Measurements from ENCODE around the gene SORCS2.

SORCS2 gene

DNA sequence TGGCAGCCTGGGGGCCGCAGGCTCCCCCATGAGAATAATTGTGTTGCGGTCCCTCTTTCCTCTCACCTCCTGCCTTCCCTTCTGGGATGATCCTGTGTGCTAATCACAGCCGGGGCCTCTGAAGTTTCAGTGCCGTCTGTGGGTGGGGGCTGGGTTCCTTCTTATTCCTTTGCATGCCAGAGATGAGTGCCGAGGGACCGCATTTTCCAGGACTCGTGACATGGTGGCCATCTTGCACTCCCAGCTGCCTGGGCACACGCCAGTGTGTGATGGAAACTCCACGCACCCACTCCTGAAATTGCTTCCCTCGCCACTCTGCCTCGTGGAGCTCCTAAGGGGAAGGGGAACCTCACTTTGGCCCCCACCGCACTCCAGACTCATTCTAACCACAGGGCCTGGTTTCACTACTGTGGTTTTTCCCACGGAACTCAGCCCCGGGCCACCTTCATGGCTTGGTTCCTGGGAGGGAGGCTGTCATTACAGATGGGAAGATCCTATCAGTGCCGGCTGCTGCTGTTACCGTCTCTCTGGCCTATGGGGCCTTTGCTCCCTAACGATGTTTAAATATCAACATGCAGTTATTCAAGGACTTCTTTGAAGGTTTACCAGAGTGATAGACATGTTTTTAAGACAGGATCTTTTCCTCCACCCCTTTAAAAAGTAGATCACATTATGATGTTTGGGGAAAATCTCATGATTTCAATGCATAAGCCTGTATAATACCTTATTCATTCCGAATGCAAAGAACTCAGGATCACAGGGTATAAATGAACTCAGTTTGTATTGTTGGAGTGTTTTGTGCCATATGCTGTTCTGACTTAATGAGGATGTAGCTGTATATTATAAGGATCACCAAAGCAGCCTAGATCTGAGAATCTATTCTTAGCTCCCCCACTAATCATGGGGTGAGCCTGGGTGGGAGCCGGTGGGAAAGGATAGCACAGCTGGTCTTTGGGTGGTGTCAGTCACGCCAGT, 89.6 kb downstream of the SORCS2 start:
- H3K27me3 Mint-ChIP-seq (ENCODE audit: low read depth), result no peaks in the 10 kb centered on the region
- H3K36me3 Mint-ChIP-seq (ENCODE audit: low read depth), result no peaks in the 10 kb centered on the region
- H3K4me3 Mint-ChIP-seq, result no peak overlapping the region
- H3K27ac Mint-ChIP-seq, result no peak overlapping the region
- H3K9me3 Mint-ChIP-seq, result no peaks in the 10 kb centered on the region
- no peaks in the 10 kb centered on the region for H3K4me1 Mint-ChIP-seq (ENCODE audit: low read depth)
- no peak for DNase-seq (ENCODE audit: low spot score)

GRCh38 chr4:7282786-7283440, 90.6 kb downstream of the SORCS2 start:
- H3K4me1 Mint-ChIP-seq (ENCODE audit: low read depth), result no peaks in the 10 kb centered on the region
- H3K27ac Mint-ChIP-seq, result no peak overlapping the region
- no peak for DNase-seq (ENCODE audit: low spot score)
- no peak overlapping the region for H3K4me3 Mint-ChIP-seq
- H3K9me3 Mint-ChIP-seq, result no peaks in the 10 kb centered on the region
- no peaks in the 10 kb centered on the region for H3K36me3 Mint-ChIP-seq (ENCODE audit: low read depth)
- H3K27me3 Mint-ChIP-seq (ENCODE audit: low read depth), result no peaks in the 10 kb centered on the region

GRCh38 chr4:7285244-7286094, 93.1 kb downstream of the SORCS2 start:
- Mint-ChIP-seq H3K4me3 (no peak overlapping the region), H3K36me3 (ENCODE audit: low read depth) (no peaks in the 10 kb centered on the region), H3K27me3 (ENCODE audit: low read depth) (no peaks in the 10 kb centered on the region), H3K4me1 (ENCODE audit: low read depth) (no peaks in the 10 kb centered on the region), H3K27ac (no peak overlapping the region), H3K9me3 (no peaks in the 10 kb centered on the region)
- DNase-seq (ENCODE audit: low spot score), result no peak

DNA sequence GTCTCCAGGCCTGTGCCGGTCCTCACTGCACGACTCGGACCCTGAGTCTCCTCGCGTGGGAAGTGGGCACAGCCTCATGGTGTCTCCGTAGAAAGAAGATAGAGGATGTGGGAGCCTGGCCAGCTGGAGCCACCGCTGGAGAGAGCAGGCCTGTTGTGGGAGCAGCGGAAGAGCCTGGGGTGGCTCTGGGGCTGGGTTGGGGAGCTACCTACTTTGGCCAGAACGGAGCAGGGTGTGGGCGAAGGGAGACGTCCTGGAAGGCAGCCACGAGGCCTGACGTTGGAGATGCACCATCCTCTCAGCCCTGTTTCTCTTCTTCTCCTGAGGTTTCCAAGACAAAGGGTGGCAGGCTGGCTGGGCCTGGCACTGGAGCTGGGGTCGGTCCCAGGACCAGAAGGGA, 93.8 kb downstream of the SORCS2 start:
- Mint-ChIP-seq H3K27me3 (ENCODE audit: low read depth) (no peaks in the 10 kb centered on the region), H3K4me1 (ENCODE audit: low read depth) (no peaks in the 10 kb centered on the region), H3K4me3 (no peak overlapping the region), H3K27ac (no peak overlapping the region), H3K9me3 (no peaks in the 10 kb centered on the region), H3K36me3 (ENCODE audit: low read depth) (no peaks in the 10 kb centered on the region)
- DNase-seq (ENCODE audit: low spot score), result no peak

DNA sequence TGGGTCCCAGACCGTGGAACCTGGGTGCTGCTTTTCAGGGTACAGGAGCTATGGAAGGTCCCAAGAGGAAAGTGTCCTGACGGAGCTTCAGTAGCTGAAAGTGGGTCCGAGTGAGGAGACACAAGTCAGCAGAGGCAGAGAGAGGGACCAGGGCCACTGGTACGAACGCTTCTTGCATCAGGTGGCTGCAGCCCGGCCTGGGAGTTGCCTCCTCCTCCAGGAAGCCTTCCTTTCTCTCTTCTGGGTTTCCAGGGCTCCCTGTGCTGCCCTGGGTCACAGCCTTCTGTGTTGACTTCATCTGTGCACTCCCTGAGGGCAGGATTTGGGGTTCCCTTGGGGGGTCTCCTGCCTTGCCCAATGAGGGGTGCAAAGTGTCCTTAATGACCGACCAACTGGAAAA, 94.5 kb downstream of the SORCS2 start:
- Mint-ChIP-seq H3K4me1 (ENCODE audit: low read depth) (no peaks in the 10 kb centered on the region), H3K27ac (no peak overlapping the region), H3K9me3 (no peaks in the 10 kb centered on the region), H3K4me3 (no peak overlapping the region), H3K36me3 (ENCODE audit: low read depth) (no peaks in the 10 kb centered on the region), H3K27me3 (ENCODE audit: low read depth) (no peaks in the 10 kb centered on the region)
- no peak for DNase-seq (ENCODE audit: low spot score)

- DNase-seq (ENCODE audit: low spot score), result no peak
- H3K4me3 Mint-ChIP-seq, result no peak overlapping the region
- no peaks in the 10 kb centered on the region for H3K27me3 Mint-ChIP-seq (ENCODE audit: low read depth)
- no peaks in the 10 kb centered on the region for H3K4me1 Mint-ChIP-seq (ENCODE audit: low read depth)
- H3K9me3 Mint-ChIP-seq, result no peaks in the 10 kb centered on the region
- H3K27ac Mint-ChIP-seq, result no peak overlapping the region
- no peaks in the 10 kb centered on the region for H3K36me3 Mint-ChIP-seq (ENCODE audit: low read depth)
Measured at GRCh38 chr4:7287274-7287917, 95.1 kb downstream of the SORCS2 start.

DNA sequence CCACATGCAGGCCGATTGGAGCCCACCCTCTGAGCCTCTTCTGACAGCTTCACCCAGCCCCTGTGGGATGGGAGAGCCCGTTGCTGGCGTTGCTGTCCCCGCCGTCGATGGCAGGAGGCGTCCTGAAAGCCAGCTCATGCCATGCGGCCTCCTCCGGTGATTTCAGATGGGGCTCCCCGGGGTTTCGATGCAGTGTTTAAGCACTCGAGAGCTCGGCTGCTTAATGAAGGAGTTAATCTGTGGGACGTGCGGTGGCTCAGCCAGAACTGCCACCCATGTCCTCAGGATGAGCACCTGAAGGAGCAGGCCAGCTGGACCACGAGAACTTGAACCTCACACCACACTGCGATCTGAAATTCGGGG, 95.6 kb downstream of the SORCS2 start:
- no peak overlapping the region for H3K4me3 Mint-ChIP-seq
- H3K27ac Mint-ChIP-seq, result no peak overlapping the region
- no peak for DNase-seq (ENCODE audit: low spot score)
- no peaks in the 10 kb centered on the region for H3K9me3 Mint-ChIP-seq
- H3K27me3 Mint-ChIP-seq (ENCODE audit: low read depth), result no peaks in the 10 kb centered on the region
- H3K4me1 Mint-ChIP-seq (ENCODE audit: low read depth), result no peaks in the 10 kb centered on the region
- no peaks in the 10 kb centered on the region for H3K36me3 Mint-ChIP-seq (ENCODE audit: low read depth)

DNA sequence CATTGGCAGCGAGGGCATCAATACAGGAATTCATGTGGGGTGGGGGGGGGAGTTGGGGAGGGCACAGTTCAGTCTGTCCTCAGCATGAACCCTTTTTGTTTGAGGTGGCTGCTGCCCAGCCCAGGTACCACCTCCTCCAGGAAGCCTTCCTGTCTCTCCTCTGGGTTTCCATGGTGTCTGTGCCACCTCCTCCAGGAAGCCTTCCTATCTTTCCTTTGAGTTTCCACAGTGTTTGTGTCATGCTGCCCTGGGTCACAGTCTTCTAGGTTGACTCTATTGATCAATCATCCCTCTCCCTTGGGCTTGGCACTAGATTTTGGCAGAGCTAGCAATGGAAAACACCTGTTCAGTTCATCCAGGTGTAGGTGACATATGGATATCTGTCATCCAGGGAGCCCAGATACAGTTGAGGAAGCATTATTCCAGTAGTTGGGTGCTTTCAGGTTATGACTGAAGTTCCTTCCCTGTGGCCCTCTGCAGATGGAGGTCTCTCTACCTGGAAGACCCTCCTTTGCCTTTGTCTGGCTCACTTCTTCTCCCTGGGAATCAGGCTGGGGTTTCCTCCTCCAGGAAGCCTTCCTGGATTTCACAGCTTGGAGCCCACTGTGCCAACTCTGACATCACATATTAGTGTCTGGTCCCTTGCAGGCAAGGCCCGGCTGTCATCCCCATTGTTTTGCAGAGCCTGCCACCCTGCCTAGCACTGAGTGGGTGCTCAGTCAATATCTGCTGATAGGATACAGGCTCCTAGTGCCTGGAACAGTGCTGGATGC, 96.6 kb downstream of the SORCS2 start:
- Mint-ChIP-seq H3K9me3 (no peaks in the 10 kb centered on the region), H3K4me1 (ENCODE audit: low read depth) (no peaks in the 10 kb centered on the region)

DNA sequence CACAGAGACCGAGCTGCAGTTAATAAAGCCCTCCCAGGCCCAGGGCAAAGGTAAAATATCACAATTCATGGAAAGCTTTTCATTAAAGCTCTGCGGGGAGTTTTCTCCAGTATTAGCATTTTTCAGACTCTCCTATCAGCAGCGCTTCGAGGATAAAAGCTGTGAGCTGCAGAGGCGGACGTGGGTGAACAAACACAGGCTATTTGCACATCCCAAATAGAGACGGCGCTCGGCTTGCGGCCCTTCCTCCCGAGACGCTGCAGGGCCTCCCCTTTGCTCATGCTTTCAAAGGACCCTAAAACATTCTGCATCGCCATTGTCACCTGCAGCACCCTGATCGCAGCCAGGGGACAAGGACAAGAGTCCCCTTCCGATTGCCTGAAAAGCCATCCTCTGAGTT, 97.3 kb downstream of the SORCS2 start:
- no peaks in the 10 kb centered on the region for H3K9me3 Mint-ChIP-seq
- no peaks in the 10 kb centered on the region for H3K4me1 Mint-ChIP-seq (ENCODE audit: low read depth)
- no peaks in the 10 kb centered on the region for H3K27me3 Mint-ChIP-seq (ENCODE audit: low read depth)
- H3K36me3 Mint-ChIP-seq (ENCODE audit: low read depth), result no peaks in the 10 kb centered on the region
- DNase-seq (ENCODE audit: low spot score), result no peak
- no peak overlapping the region for H3K4me3 Mint-ChIP-seq
- H3K27ac Mint-ChIP-seq, result no peak overlapping the region

More for the DNA sequence above, 96.6 kb downstream of the SORCS2 start:
- Mint-ChIP-seq H3K27ac (no peak overlapping the region), H3K4me3 (no peak overlapping the region), H3K27me3 (ENCODE audit: low read depth) (no peaks in the 10 kb centered on the region), H3K36me3 (ENCODE audit: low read depth) (no peaks in the 10 kb centered on the region)
- no peak for DNase-seq (ENCODE audit: low spot score)

GRCh38 chr4:7291372-7292114, 99.2 kb downstream of the SORCS2 start:
- H3K36me3 Mint-ChIP-seq (ENCODE audit: low read depth), result no peaks in the 10 kb centered on the region
- H3K4me1 Mint-ChIP-seq (ENCODE audit: low read depth), result no peaks in the 10 kb centered on the region
- H3K27me3 Mint-ChIP-seq (ENCODE audit: low read depth), result no peaks in the 10 kb centered on the region
- no peak overlapping the region for H3K27ac Mint-ChIP-seq
- DNase-seq (ENCODE audit: low spot score), result no peak
- no peak overlapping the region for H3K4me3 Mint-ChIP-seq
- H3K9me3 Mint-ChIP-seq, result no peaks in the 10 kb centered on the region

GRCh38 chr4:7293703-7294102, 101.4 kb downstream of the SORCS2 start:
- H3K4me3 Mint-ChIP-seq, result no peak overlapping the region
- no peaks in the 10 kb centered on the region for H3K36me3 Mint-ChIP-seq (ENCODE audit: low read depth)
- no peaks in the 10 kb centered on the region for H3K27me3 Mint-ChIP-seq (ENCODE audit: low read depth)
- no peak overlapping the region for H3K27ac Mint-ChIP-seq
- no peaks in the 10 kb centered on the region for H3K4me1 Mint-ChIP-seq (ENCODE audit: low read depth)
- DNase-seq (ENCODE audit: low spot score), result no peak
- no peaks in the 10 kb centered on the region for H3K9me3 Mint-ChIP-seq

- no peak for DNase-seq (ENCODE audit: low spot score)
- no peaks in the 10 kb centered on the region for H3K27me3 Mint-ChIP-seq (ENCODE audit: low read depth)
- no peaks in the 10 kb centered on the region for H3K9me3 Mint-ChIP-seq
- no peaks in the 10 kb centered on the region for H3K36me3 Mint-ChIP-seq (ENCODE audit: low read depth)
- H3K4me3 Mint-ChIP-seq, result no peak overlapping the region
- H3K4me1 Mint-ChIP-seq (ENCODE audit: low read depth), result no peaks in the 10 kb centered on the region
- no peak overlapping the region for H3K27ac Mint-ChIP-seq
Measured at GRCh38 chr4:7294176-7294756, 101.9 kb downstream of the SORCS2 start.
